ENCODE data around the gene KANSL1L.

Gene KANSL1L

GRCh38 chr2:209988010-209988409 is 183.2 kb downstream of the KANSL1L start:
- Histone ChIP-seq H4K8ac (ENCODE audit: low read depth, low read length) (no peak overlapping the region), H3K9me3 (replicated peaks in 1 of 2; ENCODE audit: control insufficient read depth in 2 of 2, insufficient read depth in 1 of 2, low read depth in 1 of 2, low read length in 2 of 2) (no peaks in the 10 kb centered on the region), H2BK5ac (ENCODE audit: low read length) (no peak overlapping the region), H3K36me3 (replicated peaks in 1 of 2; ENCODE audit: control insufficient read depth in 2 of 2, insufficient read depth in 2 of 2, low read length in 2 of 2) (no peaks in the 10 kb centered on the region), H2AFZ (ENCODE audit: low read length) (no peak overlapping the region), H3K79me1 (ENCODE audit: low read depth, low read length) (no peaks in the 10 kb centered on the region), H2BK120ac (ENCODE audit: low read depth, low read length) (no peak overlapping the region), H3K4me2 (ENCODE audit: insufficient read depth, low read length, poor library complexity, severe bottlenecking) (no peak overlapping the region), H3K27ac (replicated peaks; ENCODE audit: low read length) (no peak overlapping the region), H3K18ac (ENCODE audit: low read length) (no peak overlapping the region), H2AK5ac (ENCODE audit: low read depth, low read length) (no peak overlapping the region), H3K9ac (ENCODE audit: low read depth, low read length, poor library complexity) (no peak overlapping the region), H3K4me1 (ENCODE audit: control insufficient read depth in 2 of 2, insufficient read depth in 1 of 2, low read depth in 1 of 2, low read length in 2 of 2) (no peaks in the 10 kb centered on the region), H2BK12ac (ENCODE audit: low read length) (no peak overlapping the region), H3K14ac (ENCODE audit: low read length) (no peak overlapping the region), H3K4me3 (ENCODE audit: low read length in 2 of 2) (no peak overlapping the region), H3K4ac (ENCODE audit: low read length) (no peak overlapping the region), H3K23ac (ENCODE audit: low read depth, low read length, poor library complexity) (no peak overlapping the region), H4K91ac (ENCODE audit: low read depth, low read length, poor library complexity) (no peak overlapping the region), H2BK15ac (ENCODE audit: low read length) (no peak overlapping the region), H3K27me3 (ENCODE audit: control insufficient read depth in 3 of 3, insufficient read depth in 3 of 3, low read depth in 1 of 3, low read length in 3 of 3) (no peaks in the 10 kb centered on the region)
- WGBS, 2 donors (ENCODE audit: extremely low coverage in 2 of 2, insufficient read length in 2 of 2, insufficient replicate concordance in 1 of 2): no CpG with 5 or more reads among the region's 4 CpGs
- DNase-seq (ENCODE audit: low spot score): no peak

DNA sequence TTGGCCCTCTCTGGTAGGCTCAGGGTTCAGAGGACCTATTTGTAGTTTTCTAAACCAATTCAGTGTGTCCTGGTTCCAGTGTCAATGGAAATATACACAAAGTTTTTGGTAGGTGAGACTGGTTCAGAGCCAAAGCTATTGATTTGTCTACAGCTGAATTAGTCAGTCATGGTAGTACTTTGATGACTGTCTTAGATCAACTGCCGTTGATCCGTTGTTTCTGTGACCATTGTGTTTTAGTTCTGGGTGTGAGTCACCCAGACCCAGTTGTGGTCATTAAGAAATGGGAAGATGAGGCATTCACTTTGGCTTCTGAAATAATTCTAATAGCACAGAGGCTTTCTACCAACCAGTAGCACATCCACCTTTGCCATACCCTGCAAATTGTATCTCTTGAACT is 184.8 kb downstream of the KANSL1L start:
- Histone ChIP-seq H3K18ac (ENCODE audit: low read length) (no peak overlapping the region), H3K4me3 (ENCODE audit: low read length in 2 of 2) (no peak overlapping the region), H2BK12ac (ENCODE audit: low read length) (no peak overlapping the region), H3K79me1 (ENCODE audit: low read depth, low read length) (no peaks in the 10 kb centered on the region), H3K4me1 (ENCODE audit: control insufficient read depth in 2 of 2, insufficient read depth in 1 of 2, low read depth in 1 of 2, low read length in 2 of 2) (no peaks in the 10 kb centered on the region), H2AK5ac (ENCODE audit: low read depth, low read length) (no peak overlapping the region), H3K9me3 (replicated peaks in 1 of 2; ENCODE audit: control insufficient read depth in 2 of 2, insufficient read depth in 1 of 2, low read depth in 1 of 2, low read length in 2 of 2) (no peaks in the 10 kb centered on the region), H2BK120ac (ENCODE audit: low read depth, low read length) (no peak overlapping the region), H2AFZ (ENCODE audit: low read length) (no peak overlapping the region), H2BK5ac (ENCODE audit: low read length) (no peak overlapping the region), H3K27me3 (ENCODE audit: control insufficient read depth in 3 of 3, insufficient read depth in 3 of 3, low read depth in 1 of 3, low read length in 3 of 3) (no peaks in the 10 kb centered on the region), H3K23ac (ENCODE audit: low read depth, low read length, poor library complexity) (no peak overlapping the region), H3K4me2 (ENCODE audit: insufficient read depth, low read length, poor library complexity, severe bottlenecking) (no peak overlapping the region), H4K8ac (ENCODE audit: low read depth, low read length) (no peak overlapping the region), H3K9ac (ENCODE audit: low read depth, low read length, poor library complexity) (no peak overlapping the region), H3K4ac (ENCODE audit: low read length) (no peak overlapping the region), H4K91ac (ENCODE audit: low read depth, low read length, poor library complexity) (no peak overlapping the region), H3K27ac (replicated peaks; ENCODE audit: low read length) (no peak overlapping the region), H2BK15ac (ENCODE audit: low read length) (no peak overlapping the region), H3K14ac (ENCODE audit: low read length) (no peak overlapping the region), H3K36me3 (replicated peaks in 1 of 2; ENCODE audit: control insufficient read depth in 2 of 2, insufficient read depth in 2 of 2, low read length in 2 of 2) (no peaks in the 10 kb centered on the region)
- no peak for DNase-seq (ENCODE audit: low spot score)
- WGBS, 2 donors (ENCODE audit: extremely low coverage in 2 of 2, insufficient read length in 2 of 2, insufficient replicate concordance in 1 of 2): no CpG with 5 or more reads among the region's 2 CpGs

- Histone ChIP-seq H4K91ac (ENCODE audit: low read depth, low read length, poor library complexity) (no peak overlapping the region), H2BK120ac (ENCODE audit: low read depth, low read length) (no peak overlapping the region), H3K27me3 (ENCODE audit: control insufficient read depth in 3 of 3, insufficient read depth in 3 of 3, low read depth in 1 of 3, low read length in 3 of 3) (no peaks in the 10 kb centered on the region), H3K9me3 (replicated peaks in 1 of 2; ENCODE audit: control insufficient read depth in 2 of 2, insufficient read depth in 1 of 2, low read depth in 1 of 2, low read length in 2 of 2) (no peaks in the 10 kb centered on the region), H2BK5ac (ENCODE audit: low read length) (no peak overlapping the region), H3K4me3 (ENCODE audit: low read length in 2 of 2) (no peak overlapping the region), H2BK12ac (ENCODE audit: low read length) (no peak overlapping the region), H3K79me1 (ENCODE audit: low read depth, low read length) (no peaks in the 10 kb centered on the region), H3K4me1 (ENCODE audit: control insufficient read depth in 2 of 2, insufficient read depth in 1 of 2, low read depth in 1 of 2, low read length in 2 of 2) (no peaks in the 10 kb centered on the region), H4K8ac (ENCODE audit: low read depth, low read length) (no peak overlapping the region), H3K18ac (ENCODE audit: low read length) (no peak overlapping the region), H2AFZ (ENCODE audit: low read length) (no peak overlapping the region), H3K4ac (ENCODE audit: low read length) (no peak overlapping the region), H3K14ac (ENCODE audit: low read length) (no peak overlapping the region), H3K27ac (replicated peaks; ENCODE audit: low read length) (no peak overlapping the region), H3K9ac (ENCODE audit: low read depth, low read length, poor library complexity) (no peak overlapping the region), H3K4me2 (ENCODE audit: insufficient read depth, low read length, poor library complexity, severe bottlenecking) (no peak overlapping the region), H2AK5ac (ENCODE audit: low read depth, low read length) (no peak overlapping the region), H3K36me3 (replicated peaks in 1 of 2; ENCODE audit: control insufficient read depth in 2 of 2, insufficient read depth in 2 of 2, low read length in 2 of 2) (no peaks in the 10 kb centered on the region), H2BK15ac (ENCODE audit: low read length) (no peak overlapping the region), H3K23ac (ENCODE audit: low read depth, low read length, poor library complexity) (no peak overlapping the region)
- WGBS, 2 donors (ENCODE audit: extremely low coverage in 2 of 2, insufficient read length in 2 of 2, insufficient replicate concordance in 1 of 2): no CpG with 5 or more reads among the region's 3 CpGs
- no peak for DNase-seq (ENCODE audit: low spot score)
These were observed 185.3 kb downstream of the KANSL1L start for GRCh38 chr2:209985874-209986273.

- no peaks in the 10 kb centered on the region for H3K27me3 ChIP-seq (ENCODE audit: control insufficient read depth in 3 of 3, insufficient read depth in 3 of 3, low read depth in 1 of 3, low read length in 3 of 3)
These were observed 186.9 kb downstream of the KANSL1L start for GRCh38 chr2:209984291-209984690.

More at GRCh38 chr2:209984291-209984690, 186.9 kb downstream of the KANSL1L start:
- no peak overlapping the region for H2BK15ac ChIP-seq (ENCODE audit: low read length)
- no peak for DNase-seq (ENCODE audit: low spot score)
- no peak overlapping the region for H3K4me2 ChIP-seq (ENCODE audit: insufficient read depth, low read length, poor library complexity, severe bottlenecking)
- no peak overlapping the region for H4K91ac ChIP-seq (ENCODE audit: low read depth, low read length, poor library complexity)
- no peak overlapping the region for H3K23ac ChIP-seq (ENCODE audit: low read depth, low read length, poor library complexity)
- no peaks in the 10 kb centered on the region for H3K4me1 ChIP-seq (ENCODE audit: control insufficient read depth in 2 of 2, insufficient read depth in 1 of 2, low read depth in 1 of 2, low read length in 2 of 2)
- H3K14ac ChIP-seq (ENCODE audit: low read length): no peak overlapping the region
- H3K9ac ChIP-seq (ENCODE audit: low read depth, low read length, poor library complexity): no peak overlapping the region
- H3K79me1 ChIP-seq (ENCODE audit: low read depth, low read length): no peaks in the 10 kb centered on the region
- no peak overlapping the region for H3K27ac ChIP-seq (replicated peaks; ENCODE audit: low read length)
- H3K4ac ChIP-seq (ENCODE audit: low read length): no peak overlapping the region
- H3K18ac ChIP-seq (ENCODE audit: low read length): no peak overlapping the region
- no peak overlapping the region for H2BK120ac ChIP-seq (ENCODE audit: low read depth, low read length)
- H3K4me3 ChIP-seq (ENCODE audit: low read length in 2 of 2): no peak overlapping the region
- no CpG with 5 or more reads among the region's 2 CpGs for WGBS, 2 donors (ENCODE audit: extremely low coverage in 2 of 2, insufficient read length in 2 of 2, insufficient replicate concordance in 1 of 2)
- no peaks in the 10 kb centered on the region for H3K36me3 ChIP-seq (replicated peaks in 1 of 2; ENCODE audit: control insufficient read depth in 2 of 2, insufficient read depth in 2 of 2, low read length in 2 of 2)
- H2BK5ac ChIP-seq (ENCODE audit: low read length): no peak overlapping the region
- no peak overlapping the region for H4K8ac ChIP-seq (ENCODE audit: low read depth, low read length)
- H2BK12ac ChIP-seq (ENCODE audit: low read length): no peak overlapping the region
- H2AK5ac ChIP-seq (ENCODE audit: low read depth, low read length): no peak overlapping the region
- no peaks in the 10 kb centered on the region for H3K9me3 ChIP-seq (replicated peaks in 1 of 2; ENCODE audit: control insufficient read depth in 2 of 2, insufficient read depth in 1 of 2, low read depth in 1 of 2, low read length in 2 of 2)
- no peak overlapping the region for H2AFZ ChIP-seq (ENCODE audit: low read length)
